ENCODE measurements around the gene CD177. TPM values are rescaled to one million over a fixed set of nuclear protein-coding genes. Genes with fewer than 3 reads are reported as not detected.

The CD177 gene
- total and polyA plus RNA-seq, 9 of the 15 experiments (the other 6 are each of a cell fraction or from before 2014, with no cell fraction given): not detected

DNA sequence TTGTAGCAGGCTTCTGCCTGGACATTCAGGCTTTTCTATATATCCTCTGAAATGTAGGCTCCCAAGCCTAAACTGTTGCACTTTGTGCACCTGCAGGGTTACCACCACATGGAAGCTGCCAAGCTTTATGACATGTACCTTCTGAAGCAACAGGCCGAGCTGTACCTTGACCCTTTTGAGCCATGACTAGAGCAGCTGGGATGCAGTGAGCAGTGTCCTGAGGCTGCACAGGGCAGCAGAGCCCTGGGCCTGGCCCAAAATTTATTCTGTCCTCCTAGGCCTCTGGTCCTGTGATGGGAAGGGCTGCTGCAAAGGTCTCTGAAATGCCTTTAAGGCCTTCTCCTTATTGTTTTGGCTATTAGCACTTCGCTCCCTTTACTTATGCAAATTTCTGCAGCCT is 23.5 kb upstream of the CD177 start:
- Histone ChIP-seq H3K4me1 (replicated peaks in 1 of 2; ENCODE audit: control insufficient read depth in 2 of 2, insufficient read depth in 2 of 2, low read length in 2 of 2) (no peaks in the 10 kb centered on the region; a peak in 1 of 5 replicates), H3K4me2 (ENCODE audit: insufficient read depth, low read length) (no peak overlapping the region), H3K27me3 (ENCODE audit: control insufficient read depth in 2 of 2, insufficient read depth in 2 of 2, low read length in 2 of 2) (peaks cover 0 to 7% of the 10 kb centered on the region in 2 experiments; a peak in 2 of 5 replicates), H3K27ac (ENCODE audit: extremely low read depth, low read depth, low read length) (no peak overlapping the region), H3K4me3 (no peak overlapping the region), H4K20me1 (replicated peaks; ENCODE audit: control insufficient read depth, insufficient read depth, low read length) (no peaks in the 10 kb centered on the region), H2AFZ (ENCODE audit: low read depth, low read length) (no peak overlapping the region), H3K9ac (ENCODE audit: insufficient read depth in 1 of 2, low read depth in 2 of 2, low read length in 2 of 2) (no peak overlapping the region), H3K9me1 (ENCODE audit: control insufficient read depth, insufficient read depth, low read length) (peaks cover 3% of the 10 kb centered on the region), H3K9me3 (replicated peaks; ENCODE audit: control insufficient read depth, insufficient read depth, low read depth, low read length) (no peaks in the 10 kb centered on the region), H3K36me3 (ENCODE audit: control insufficient read depth, insufficient read depth, low read length) (no peaks in the 10 kb centered on the region), H3K79me2 (ENCODE audit: control insufficient read depth, insufficient read depth, low read length) (no peaks in the 10 kb centered on the region)
- TF ChIP-seq SOX6 (IDR thresholded peaks at IDR 0.05): no peak
- no peak for TF ChIP-seq SMAD2 (IDR thresholded peaks at IDR 0.05; ENCODE audit: low read depth, low read length)
- TF ChIP-seq TGIF2 (CRISPR knock-in tag; IDR thresholded peaks at IDR 0.05): no peak
- no peak for TF ChIP-seq POLR2AphosphoS2 (IDR thresholded peaks at IDR 0.05; ENCODE audit: low read length)
- no peak for TF ChIP-seq FOXJ2 (tag; IDR thresholded peaks at IDR 0.05)
- BruUV-seq (replicated peaks): no TSS peak
- ATAC-seq: no peak
- CTCF ChIA-PET (ENCODE audit: low intra/inter-chr PET ratio): no interaction called here
- POLR2A ChIA-PET: no interaction called here
- 4% methylated on average over 2 of the region's 2 CpGs for WGBS (ENCODE audit: insufficient coverage, low coverage, missing lambda C conversion rate)
- FAIRE-seq: no peak
- intact Hi-C loops (cut with micrococcal nuclease) (no loop called here), in situ Hi-C loops (cut with MboI) (no loop called here)
- DNase-seq (ENCODE audit: extremely low read depth in 1 of 4, low spot score in 3 of 4): no peak

DNA sequence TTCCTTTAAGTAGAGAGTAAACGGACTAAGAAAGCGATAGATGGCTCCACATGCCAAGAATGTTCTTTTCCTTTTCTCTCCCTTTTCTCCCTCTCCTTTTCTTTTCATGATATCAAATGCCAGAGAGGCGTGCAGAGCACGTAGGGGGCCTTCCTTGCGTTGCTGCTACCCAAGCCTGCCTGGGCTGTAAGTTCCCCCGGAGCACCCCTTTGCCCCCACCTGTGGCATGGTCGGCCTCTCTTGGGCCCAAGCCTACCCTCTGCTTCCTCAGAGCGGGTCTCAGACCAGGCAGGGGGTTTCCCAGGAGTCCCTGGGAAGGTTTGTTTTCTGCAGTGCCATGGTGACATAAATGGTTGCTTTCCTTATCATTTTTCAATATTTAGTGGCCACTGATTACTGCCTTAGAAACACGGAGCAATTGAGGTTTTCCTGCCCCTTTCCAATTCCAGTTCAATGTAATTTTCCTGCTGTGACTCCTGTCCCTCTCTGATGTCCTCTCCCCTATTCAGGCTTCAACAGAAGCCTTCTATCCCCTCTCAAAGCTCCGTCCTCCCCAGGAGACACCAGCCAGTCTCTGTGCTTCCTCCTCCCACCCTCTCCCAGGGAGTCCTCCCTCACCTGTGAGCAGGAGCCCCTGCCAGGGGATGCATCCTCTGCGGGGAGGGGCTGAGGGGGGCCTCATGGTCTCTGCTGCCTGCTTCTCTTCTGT is 22.6 kb upstream of the CD177 start:
- no peak overlapping the region for H3K4me2 ChIP-seq (ENCODE audit: insufficient read depth, low read length)
- no peaks in the 10 kb centered on the region for H4K20me1 ChIP-seq (replicated peaks; ENCODE audit: control insufficient read depth, insufficient read depth, low read length)
- H2AFZ ChIP-seq (ENCODE audit: low read depth, low read length): no peak overlapping the region
- FAIRE-seq (no peak), ATAC-seq (no peak), DNase-seq (ENCODE audit: extremely low read depth in 1 of 4, low spot score in 3 of 4) (no peak)
- no peaks in the 10 kb centered on the region for H3K36me3 ChIP-seq (ENCODE audit: control insufficient read depth, insufficient read depth, low read length)
- intact Hi-C loops (cut with micrococcal nuclease): no loop called here
- H3K9me3 ChIP-seq (replicated peaks; ENCODE audit: control insufficient read depth, insufficient read depth, low read depth, low read length): no peaks in the 10 kb centered on the region
- in situ Hi-C loops (cut with MboI): no loop called here
- H3K4me3 ChIP-seq: no peak overlapping the region
- H3K4me1 ChIP-seq (replicated peaks in 1 of 2; ENCODE audit: control insufficient read depth in 2 of 2, insufficient read depth in 2 of 2, low read length in 2 of 2): no peaks in the 10 kb centered on the region; a peak in 1 of 5 replicates
- no peak overlapping the region for H3K27ac ChIP-seq (ENCODE audit: extremely low read depth, low read depth, low read length)
- POLR2A ChIA-PET: no interaction called here
- WGBS (ENCODE audit: insufficient coverage, low coverage, missing lambda C conversion rate): under 1% methylated on average over 11 of the region's 11 CpGs
- H3K27me3 ChIP-seq (ENCODE audit: control insufficient read depth in 2 of 2, insufficient read depth in 2 of 2, low read length in 2 of 2): peaks cover 0 to 7% of the 10 kb centered on the region in 2 experiments; a peak in 2 of 5 replicates
- no TSS peak for BruUV-seq (replicated peaks)
- no peaks in the 10 kb centered on the region for H3K79me2 ChIP-seq (ENCODE audit: control insufficient read depth, insufficient read depth, low read length)
- peaks cover 3% of the 10 kb centered on the region for H3K9me1 ChIP-seq (ENCODE audit: control insufficient read depth, insufficient read depth, low read length)
- no peak overlapping the region for H3K9ac ChIP-seq (ENCODE audit: insufficient read depth in 1 of 2, low read depth in 2 of 2, low read length in 2 of 2)
- CTCF ChIA-PET (ENCODE audit: low intra/inter-chr PET ratio): no interaction called here
- TF ChIP-seq HMG20A (CRISPR knock-in tag; conservative IDR thresholded peaks at IDR 0.05) (no peak), ELF2 (CRISPR knock-in tag; IDR thresholded peaks at IDR 0.05) (no peak), BDP1 (IDR thresholded peaks at IDR 0.05; ENCODE audit: insufficient read depth, insufficient read length) (no peak), ZFP30 (CRISPR knock-in tag; IDR thresholded peaks at IDR 0.05; ENCODE audit: borderline replicate concordance) (no peak), MCM3 (IDR thresholded peaks at IDR 0.05) (no peak), CBX1 (IDR thresholded peaks at IDR 0.05; ENCODE audit: low read depth) (no peak), STAT5B (CRISPR knock-in tag; IDR thresholded peaks at IDR 0.05) (no peak), NELFE (IDR thresholded peaks at IDR 0.05; ENCODE audit: insufficient read depth, insufficient read length) (no peak)
- TF ChIP-seq, protein P1, sequence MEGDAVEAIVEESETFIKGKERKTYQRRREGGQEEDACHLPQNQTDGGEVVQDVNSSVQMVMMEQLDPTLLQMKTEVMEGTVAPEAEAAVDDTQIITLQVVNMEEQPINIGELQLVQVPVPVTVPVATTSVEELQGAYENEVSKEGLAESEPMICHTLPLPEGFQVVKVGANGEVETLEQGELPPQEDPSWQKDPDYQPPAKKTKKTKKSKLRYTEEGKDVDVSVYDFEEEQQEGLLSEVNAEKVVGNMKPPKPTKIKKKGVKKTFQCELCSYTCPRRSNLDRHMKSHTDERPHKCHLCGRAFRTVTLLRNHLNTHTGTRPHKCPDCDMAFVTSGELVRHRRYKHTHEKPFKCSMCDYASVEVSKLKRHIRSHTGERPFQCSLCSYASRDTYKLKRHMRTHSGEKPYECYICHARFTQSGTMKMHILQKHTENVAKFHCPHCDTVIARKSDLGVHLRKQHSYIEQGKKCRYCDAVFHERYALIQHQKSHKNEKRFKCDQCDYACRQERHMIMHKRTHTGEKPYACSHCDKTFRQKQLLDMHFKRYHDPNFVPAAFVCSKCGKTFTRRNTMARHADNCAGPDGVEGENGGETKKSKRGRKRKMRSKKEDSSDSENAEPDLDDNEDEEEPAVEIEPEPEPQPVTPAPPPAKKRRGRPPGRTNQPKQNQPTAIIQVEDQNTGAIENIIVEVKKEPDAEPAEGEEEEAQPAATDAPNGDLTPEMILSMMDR (IDR thresholded peaks at IDR 0.05 in 2 of 3, conservative IDR thresholded peaks at IDR 0.05 in 1 of 3; ENCODE audit: insufficient read depth in 2 of 3, low read depth in 1 of 3, low read length in 3 of 3): no peak
- TF ChIP-seq, protein P2, sequence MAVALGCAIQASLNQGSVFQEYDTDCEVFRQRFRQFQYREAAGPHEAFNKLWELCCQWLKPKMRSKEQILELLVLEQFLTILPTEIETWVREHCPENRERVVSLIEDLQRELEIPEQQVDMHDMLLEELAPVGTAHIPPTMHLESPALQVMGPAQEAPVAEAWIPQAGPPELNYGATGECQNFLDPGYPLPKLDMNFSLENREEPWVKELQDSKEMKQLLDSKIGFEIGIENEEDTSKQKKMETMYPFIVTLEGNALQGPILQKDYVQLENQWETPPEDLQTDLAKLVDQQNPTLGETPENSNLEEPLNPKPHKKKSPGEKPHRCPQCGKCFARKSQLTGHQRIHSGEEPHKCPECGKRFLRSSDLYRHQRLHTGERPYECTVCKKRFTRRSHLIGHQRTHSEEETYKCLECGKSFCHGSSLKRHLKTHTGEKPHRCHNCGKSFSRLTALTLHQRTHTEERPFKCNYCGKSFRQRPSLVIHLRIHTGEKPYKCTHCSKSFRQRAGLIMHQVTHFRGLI (CRISPR knock-in tag; IDR thresholded peaks at IDR 0.05): no peak
